ENCODE measurements around the gene MRO.

MRO gene

DNA sequence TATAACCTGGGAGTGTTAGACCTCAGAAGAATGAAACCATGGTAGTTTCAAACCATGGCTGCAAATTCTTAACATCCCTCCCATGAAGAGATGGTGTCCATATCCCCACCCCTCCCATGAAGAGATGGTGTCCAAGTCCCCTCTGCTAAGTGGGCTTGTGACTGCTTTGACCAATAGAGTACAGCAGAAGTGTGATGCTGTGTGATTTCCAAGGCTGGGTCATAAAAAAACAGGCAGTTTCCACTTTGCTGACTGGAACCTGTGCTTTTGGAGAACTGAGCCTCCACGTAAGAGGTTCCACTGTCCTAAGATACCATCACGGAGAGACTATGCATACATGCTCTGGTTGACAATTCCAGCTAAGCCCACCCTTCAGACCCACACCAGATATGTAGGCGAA is 65.5 kb downstream of the MRO start:
- CTCF ChIA-PET = no interaction called here
- DNase-seq (ENCODE audit: extremely low spot score) = no peak
- TF ChIP-seq, protein P1, sequence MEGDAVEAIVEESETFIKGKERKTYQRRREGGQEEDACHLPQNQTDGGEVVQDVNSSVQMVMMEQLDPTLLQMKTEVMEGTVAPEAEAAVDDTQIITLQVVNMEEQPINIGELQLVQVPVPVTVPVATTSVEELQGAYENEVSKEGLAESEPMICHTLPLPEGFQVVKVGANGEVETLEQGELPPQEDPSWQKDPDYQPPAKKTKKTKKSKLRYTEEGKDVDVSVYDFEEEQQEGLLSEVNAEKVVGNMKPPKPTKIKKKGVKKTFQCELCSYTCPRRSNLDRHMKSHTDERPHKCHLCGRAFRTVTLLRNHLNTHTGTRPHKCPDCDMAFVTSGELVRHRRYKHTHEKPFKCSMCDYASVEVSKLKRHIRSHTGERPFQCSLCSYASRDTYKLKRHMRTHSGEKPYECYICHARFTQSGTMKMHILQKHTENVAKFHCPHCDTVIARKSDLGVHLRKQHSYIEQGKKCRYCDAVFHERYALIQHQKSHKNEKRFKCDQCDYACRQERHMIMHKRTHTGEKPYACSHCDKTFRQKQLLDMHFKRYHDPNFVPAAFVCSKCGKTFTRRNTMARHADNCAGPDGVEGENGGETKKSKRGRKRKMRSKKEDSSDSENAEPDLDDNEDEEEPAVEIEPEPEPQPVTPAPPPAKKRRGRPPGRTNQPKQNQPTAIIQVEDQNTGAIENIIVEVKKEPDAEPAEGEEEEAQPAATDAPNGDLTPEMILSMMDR (IDR thresholded peaks at IDR 0.05; ENCODE audit: control extremely low read depth, extremely low read depth, low read depth, missing control alignments) = no peak
- POLR2A ChIA-PET = no interaction called here

GRCh38 chr18:50753311-50753710 is 66.5 kb downstream of the MRO start:
- CTCF ChIA-PET = no interaction called here

DNA sequence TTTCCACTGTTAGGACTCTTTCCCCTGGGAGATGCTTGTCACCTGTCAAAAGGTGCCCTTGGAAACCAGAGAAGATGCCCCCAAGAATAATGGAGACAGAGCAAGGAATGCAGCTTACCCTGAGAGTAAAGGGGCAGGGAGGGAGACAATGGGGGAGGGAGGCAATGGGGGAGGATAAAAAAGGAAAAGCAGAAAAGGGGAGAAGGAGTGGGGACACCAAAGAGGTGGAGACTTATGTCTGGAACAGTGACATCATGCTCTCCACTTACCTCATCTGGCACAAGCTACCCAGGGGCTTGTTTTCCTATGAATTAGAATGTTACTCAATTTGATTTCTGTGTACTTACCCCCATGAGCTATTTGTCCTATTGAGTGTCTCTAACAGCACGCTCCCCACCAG is 67.9 kb downstream of the MRO start:
- ChIA-PET POLR2A (no interaction called here), CTCF (no interaction called here)
- TF ChIP-seq, protein P1 (IDR thresholded peaks at IDR 0.05; ENCODE audit: control extremely low read depth, extremely low read depth, low read depth, missing control alignments) = no peak
- DNase-seq (ENCODE audit: extremely low spot score) = no peak

More at GRCh38 chr18:50753311-50753710, 66.5 kb downstream of the MRO start:
- DNase-seq (ENCODE audit: extremely low spot score) = no peak
- POLR2A ChIA-PET = no interaction called here
- TF ChIP-seq, protein P1 (IDR thresholded peaks at IDR 0.05; ENCODE audit: control extremely low read depth, extremely low read depth, low read depth, missing control alignments) = no peak

- CTCF ChIA-PET = no interaction called here
Measured at GRCh38 chr18:50751490-50751889, 68.3 kb downstream of the MRO start.

GRCh38 chr18:50750546-50750945 is 69.3 kb downstream of the MRO start:
- DNase-seq (ENCODE audit: extremely low spot score) = no peak
- TF ChIP-seq, protein P1 (IDR thresholded peaks at IDR 0.05; ENCODE audit: control extremely low read depth, extremely low read depth, low read depth, missing control alignments) = no peak
- POLR2A ChIA-PET = no interaction called here
- CTCF ChIA-PET = no interaction called here

More at GRCh38 chr18:50751490-50751889, 68.3 kb downstream of the MRO start:
- POLR2A ChIA-PET = no interaction called here
- TF ChIP-seq, protein P1 (IDR thresholded peaks at IDR 0.05; ENCODE audit: control extremely low read depth, extremely low read depth, low read depth, missing control alignments) = no peak
- DNase-seq (ENCODE audit: extremely low spot score) = no peak

GRCh38 chr18:50749945-50750344 is 69.9 kb downstream of the MRO start:
- CTCF ChIA-PET = no interaction called here
- TF ChIP-seq, protein P1 (IDR thresholded peaks at IDR 0.05; ENCODE audit: control extremely low read depth, extremely low read depth, low read depth, missing control alignments) = no peak
- POLR2A ChIA-PET = no interaction called here
- DNase-seq (ENCODE audit: extremely low spot score) = no peak

GRCh38 chr18:50749421-50749820 is 70.4 kb downstream of the MRO start:
- POLR2A ChIA-PET = no interaction called here
- CTCF ChIA-PET = no interaction called here
- TF ChIP-seq, protein P1 (IDR thresholded peaks at IDR 0.05; ENCODE audit: control extremely low read depth, extremely low read depth, low read depth, missing control alignments) = no peak
- no peak for DNase-seq (ENCODE audit: extremely low spot score)
